GM18870 (cell line): ENCODE results near the gene ADARB2.
"Not testable (repeated sequence)": the region's sequence is repeated elsewhere in the genome, so short reads cannot be mapped to it uniquely, and the experiment has no call there.

Source experiments
- ATAC-seq: cut with Tn5 transposase; IDR thresholded peaks from one replicate; pipeline ENCODE4 v1.9.1; 2021; ENCODE audit warnings: moderate library complexity; ENCODE audit not compliant: unreplicated experiment

Gene ADARB2

DNA sequence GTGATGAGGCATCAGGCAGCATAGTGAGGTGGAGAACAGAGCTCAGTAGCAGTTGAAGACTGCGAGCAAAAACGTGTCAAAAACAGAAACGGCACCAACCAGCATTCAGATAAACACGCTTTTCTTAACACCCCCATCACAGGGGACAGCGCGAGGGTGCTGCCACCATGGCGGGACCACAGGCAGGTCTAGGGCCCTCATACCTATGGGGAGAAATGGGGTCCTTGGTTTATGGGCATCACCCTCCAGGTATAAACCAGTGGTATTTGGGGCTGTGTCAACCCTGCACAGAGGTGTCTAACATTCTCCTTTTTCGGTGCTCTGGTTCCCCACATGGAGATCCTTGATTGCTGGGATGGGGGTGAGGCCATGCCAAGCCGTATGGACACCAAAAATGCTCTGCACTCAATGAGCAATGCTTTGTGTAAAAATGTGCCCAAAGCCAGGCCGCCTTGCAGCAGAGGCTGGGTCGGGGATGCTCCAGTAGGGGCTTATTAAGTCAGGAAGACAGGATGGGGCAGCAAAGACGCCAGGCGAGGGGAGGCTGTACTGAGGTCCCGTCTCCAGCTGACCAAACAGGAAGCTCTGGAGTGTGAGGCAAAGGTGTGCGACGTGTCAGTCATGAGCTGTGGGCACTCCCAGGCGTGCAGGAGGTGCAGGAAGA lies 489.6 kb downstream of the ADARB2 start:
- no peak for ATAC-seq

DNA sequence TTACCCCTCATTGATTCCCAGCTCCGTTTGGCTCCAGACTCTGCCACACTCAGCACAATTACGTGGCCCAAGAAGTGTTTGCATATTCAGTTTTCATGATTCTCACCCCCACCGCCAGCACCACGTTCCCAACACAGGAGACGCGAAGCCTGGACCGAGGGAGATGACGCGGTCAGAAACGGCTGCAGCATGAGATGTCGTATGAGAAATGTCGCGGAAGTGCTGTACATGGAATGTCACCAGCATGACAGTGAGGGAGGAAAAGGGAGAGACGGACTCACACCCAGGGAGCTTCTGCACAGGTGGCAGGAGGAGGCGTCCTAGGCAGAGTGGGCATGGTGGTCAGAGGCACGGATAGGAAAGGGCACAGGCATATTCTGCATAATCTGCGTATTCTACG lies 492.8 kb downstream of the ADARB2 start:
- no peak for ATAC-seq

DNA sequence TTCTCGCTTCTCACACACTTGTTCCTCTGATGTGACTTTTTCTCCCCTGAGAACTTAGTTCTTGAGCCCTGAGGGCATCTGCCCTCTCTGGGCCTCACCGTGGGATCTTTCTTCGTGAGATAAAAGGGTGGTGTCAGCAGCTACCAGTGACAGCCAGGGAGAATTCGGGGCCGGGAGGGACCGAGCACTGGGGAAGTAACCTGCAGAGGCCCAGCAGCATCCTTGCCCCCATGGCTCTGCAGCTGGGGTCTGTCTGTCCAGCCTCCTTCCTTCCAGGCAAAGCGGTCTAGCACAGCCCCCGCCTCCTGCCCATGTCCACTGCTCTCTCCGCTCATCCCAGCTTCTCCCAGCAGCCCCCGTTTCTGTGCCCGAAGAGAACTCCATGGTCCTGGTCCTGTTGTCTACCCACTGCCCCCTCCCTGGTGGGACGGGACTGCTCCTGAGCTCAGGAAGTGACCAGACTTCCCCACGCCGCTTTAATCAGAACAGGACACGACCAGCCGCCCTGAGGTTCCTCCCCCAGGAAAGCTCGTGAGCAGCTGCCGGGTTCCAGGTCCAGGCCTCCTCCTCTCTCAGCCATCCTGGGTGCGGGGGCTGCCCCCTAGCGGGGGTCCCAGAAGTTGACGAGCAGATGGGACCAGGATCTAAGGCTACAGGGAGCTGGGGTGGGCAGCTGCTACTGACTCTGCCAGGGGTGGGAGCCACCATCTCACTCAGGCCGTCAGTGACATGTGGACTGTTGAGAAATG lies 493.7 kb downstream of the ADARB2 start:
- no peak for ATAC-seq

DNA sequence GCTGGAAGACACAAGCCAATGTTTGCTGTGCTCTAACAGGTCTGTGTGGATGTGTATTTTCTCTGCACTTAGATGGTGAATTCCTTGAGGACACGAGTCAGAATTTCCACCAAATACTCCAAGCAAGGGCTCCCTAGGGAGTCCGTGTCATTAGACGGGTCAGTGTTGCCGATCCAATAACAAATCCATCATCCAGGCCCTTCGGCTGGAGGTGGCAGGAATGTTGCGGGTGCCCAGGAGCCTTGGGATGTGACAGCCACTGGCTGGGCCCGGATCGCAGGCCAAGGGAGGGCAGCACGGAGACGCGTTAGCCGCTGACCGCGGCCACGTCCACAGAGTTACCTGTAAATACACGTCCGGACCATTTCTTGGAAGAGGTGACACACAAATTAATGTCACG lies 494.4 kb downstream of the ADARB2 start:
- ATAC-seq = no peak

DNA sequence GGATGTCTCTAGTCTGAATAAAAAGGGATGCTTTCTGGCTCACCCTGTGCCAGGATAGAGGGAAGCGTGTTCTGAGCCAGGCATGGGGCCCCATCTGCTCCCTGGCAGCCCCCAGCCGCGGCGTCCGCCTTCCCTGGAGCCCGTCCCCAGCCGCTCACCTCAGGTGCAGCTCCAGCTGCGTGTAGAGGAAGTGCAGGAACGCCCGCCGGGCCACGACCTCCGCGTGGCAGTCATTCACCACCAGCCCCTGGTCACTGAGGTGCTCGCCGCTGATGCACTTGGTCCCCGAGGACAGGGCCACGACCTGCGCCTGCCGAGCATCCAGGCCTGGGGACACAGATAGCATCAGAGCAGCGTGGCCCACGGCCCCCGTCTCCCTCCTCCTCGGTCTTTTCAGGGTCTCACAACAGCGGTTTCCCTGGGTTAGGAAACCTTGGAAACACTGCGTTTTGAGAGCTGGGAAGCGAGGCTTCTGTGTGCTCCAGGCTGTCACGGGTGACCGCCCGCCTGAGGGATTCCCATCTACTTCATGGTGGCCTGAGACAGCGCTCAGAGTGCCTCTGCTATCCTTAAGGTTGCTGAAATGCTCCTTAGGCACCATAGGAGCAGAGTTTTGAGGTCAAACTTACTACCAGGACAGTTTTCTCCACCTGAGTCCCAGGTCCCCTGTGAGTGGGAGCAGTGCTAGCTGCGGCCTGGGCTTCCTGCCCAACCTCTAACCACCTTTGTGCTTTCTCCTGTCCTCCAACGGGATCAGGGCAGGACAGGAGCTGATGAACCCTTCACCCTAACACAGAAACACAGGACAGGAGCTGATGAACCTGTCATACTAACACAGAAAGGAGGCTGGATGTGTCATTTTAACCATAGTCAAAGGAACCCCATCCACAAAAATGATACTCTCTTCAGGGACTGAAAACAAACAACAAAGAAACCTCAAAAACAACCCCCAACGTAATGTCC lies 495.1 kb downstream of the ADARB2 start:
- no peak for ATAC-seq

DNA sequence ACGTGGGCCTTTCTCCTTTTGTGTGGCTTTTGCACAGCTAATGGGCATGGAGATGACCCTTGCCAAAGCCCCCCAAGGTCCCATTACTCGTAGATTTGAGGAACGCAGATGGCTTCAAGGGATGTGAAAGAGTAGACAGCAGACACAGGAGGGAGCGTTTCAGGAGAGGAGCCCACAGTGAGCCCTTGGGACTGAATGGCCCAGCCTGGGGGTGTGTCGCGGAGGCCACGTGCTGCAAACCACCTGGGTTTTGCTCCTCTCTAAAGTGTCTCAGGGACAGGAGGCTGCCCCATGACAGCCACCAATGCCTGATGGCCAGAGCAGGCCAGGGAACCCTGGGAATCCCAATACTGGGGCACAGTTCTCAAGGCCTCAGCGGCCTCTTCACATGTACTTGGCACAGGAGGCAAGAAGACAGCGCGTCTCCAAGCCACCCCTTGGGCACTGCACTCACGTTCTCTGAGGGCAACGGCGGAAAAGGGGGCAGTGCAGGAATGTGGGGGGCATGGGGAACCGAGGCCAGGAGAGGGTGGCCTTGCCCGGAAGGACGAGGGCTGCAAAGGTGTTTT lies 495.9 kb downstream of the ADARB2 start:
- no peak for ATAC-seq

DNA sequence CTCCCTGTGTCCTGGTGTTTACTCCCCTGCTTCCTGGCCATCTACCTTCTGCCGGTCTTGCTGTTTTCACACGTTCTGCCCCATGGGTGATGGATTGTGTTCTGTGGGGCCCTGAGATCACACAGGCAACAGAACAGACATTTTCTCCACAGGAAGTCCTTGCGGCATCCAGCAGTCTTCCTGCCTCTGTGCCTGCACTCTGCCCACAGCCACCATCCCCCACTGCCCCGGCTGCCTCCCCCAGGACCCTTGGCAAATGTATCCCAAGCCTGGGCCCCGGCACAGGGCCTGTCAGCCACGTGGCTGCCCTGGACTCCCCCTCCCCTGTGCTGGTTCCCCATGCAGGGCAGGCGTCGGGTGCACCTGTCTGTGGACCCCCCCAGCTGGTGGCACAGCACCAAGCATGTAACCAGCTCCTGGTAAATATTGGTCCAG lies 497.0 kb downstream of the ADARB2 start:
- ATAC-seq = no peak

DNA sequence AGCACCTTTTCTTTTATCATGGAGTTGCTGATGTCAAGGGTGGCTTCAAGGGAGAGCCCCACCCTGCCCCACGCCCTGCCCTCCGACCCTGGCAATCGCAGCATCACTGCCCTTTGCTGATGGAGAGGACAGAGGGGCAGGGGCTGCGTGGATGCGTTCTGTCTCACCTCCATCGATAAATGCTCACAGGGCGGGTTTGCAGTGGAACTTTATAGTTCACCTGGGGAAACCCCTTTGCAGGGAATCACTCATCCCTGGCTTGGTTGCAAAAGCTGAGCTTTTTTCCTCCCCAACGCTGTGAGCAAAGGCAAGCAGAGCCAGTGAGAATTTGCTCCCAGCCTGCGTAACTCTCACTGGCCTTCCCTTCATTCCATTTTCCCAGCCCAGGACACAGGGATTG lies 504.3 kb downstream of the ADARB2 start:
- no peak for ATAC-seq

DNA sequence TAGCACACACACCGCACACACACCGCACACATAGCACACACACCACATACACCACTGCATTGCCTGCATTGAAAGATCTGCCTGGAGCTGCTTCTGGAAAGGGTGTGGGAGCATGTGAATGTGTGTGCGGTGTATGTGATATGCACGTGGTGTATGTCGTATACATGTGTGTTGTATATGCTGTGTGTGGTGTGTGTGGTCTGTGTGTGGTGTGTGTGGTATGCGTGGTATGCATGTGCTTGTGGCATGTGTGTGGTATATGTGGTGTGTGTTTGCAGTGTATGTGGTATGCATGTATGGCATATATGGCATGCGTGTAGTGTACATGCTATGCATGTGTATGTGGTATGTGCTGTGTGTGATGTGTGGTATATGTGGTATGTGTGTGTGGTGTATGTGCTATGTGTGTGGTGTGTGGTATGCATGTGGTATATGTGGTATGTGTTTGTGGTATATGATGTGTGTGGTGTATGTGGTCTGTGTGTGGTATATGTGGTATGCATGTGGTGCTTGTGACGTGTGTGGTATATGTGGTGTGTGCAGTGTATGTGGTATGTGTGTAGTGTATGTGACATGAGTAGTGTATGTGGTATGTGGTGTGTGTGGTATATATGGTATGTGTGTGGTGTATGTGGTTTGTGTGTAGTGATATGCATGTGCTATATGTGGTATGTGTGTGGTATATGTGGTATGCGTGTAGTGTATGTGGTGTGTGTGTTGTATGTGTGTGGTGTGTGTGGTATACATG lies 505.0 kb downstream of the ADARB2 start:
- ATAC-seq = no peak

DNA sequence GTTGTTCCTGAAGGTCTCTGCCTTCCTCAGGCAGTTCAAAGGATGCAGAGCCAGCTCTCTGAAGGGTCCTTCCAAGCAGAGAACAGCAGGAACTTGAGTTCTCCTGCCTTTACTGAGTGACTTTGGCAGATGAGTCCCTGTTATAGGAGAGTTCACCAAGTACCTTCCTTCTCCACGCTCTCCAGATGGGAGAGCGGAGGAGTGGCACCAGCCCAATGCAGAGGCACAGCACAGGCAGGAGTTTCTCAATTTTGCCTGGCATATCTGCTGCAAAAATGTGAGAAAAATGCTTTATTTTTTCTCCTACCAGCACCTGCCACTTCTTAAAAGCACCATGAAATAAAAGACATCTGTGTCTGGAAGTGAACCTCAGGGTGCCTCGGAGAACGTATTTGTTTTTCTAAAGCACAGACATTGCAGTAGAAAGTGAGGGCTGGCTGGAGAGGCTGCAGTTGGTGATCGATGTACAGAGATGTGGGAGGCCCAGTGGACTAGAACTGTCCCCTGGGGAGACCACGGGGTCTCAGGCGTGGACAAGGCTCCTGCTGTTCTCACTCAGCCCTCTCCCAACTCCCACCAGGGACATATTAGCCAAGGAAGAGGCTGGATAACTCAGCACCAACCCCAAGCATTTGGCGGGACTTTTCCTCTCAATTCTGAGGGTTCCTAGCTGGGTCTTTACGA lies 506.6 kb downstream of the ADARB2 start:
- ATAC-seq = no peak

DNA sequence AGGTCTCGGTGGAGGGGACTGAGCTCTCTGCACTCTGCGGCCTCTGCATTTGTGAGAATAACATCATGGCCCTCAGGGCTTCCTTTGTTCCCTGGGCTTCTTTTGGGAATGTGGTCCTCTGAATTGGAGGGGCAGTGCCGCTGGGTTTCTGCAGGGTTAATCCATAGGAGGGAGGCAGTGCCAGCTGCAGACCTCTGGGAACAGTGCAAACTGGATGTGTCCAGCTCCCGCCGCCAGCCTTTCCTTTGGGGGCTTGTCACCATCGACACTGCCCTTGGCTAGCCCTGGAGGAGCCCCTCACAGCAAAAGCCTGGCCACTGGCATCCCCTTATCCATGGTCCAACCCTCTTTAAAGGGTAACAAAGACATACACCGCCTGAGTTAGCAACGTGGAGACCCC lies 507.2 kb downstream of the ADARB2 start:
- no peak for ATAC-seq

DNA sequence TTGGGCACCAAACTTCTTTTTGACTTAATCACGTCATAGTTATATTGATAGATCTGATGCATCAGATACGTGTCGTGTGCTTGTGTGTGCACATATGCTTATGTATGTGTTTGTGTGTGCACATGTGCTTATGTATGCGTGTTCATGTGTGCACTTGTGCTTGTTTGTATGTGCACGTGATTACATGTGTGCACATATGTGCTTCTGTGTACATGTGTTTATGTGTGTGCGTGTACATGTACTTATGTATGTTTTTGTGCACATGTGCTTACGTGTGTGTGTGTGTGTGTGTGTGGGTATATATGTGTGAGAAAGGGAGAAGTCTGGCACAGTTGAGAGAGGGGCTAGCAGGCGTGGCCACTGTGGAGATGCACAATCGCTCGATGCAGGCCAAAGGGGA lies 507.8 kb downstream of the ADARB2 start:
- no peak for ATAC-seq

DNA sequence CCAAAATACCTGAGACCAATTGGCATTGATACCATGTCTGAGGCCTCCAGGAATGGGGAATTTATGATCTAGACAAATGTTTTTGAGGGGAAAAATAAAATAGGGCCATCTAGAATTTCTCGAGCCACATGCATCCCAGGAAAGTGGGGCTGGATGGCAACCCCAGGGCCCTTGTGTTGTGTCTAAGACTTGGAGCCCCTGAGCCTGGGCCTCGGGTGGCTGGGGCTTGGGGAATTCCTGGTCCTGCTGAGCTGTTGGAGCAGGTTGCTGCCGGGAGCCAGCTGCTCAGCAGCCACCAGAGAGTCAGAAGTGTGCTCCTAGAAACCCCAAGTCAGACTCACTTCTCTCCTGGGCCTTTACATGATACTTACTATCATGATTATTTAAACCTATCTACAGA lies 508.2 kb downstream of the ADARB2 start:
- ATAC-seq = no peak

DNA sequence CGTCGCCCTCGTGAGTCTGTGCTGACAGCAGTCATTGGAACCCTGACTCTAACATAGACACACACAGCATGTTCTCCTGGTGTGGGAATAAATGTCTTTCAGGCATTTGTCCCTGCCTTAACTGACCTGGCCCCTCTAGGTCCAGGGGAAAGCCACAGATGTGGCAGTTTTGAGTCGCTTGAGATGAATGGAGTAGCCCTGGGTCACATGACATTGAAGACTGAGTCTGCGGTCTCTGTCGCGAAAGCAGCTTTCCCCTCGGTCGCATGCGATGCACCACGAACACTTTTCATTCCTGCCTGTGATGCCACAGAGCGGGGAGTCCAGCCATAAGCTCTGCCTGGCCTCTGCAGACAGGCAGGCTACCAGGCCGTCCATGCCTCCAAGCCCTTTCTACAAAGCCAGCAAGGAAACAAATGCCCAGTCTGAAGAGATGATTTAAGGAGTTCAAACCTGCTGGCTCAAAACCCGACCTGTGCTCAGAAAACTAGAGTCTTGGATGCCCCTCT lies 508.8 kb downstream of the ADARB2 start:
- ATAC-seq = no peak

DNA sequence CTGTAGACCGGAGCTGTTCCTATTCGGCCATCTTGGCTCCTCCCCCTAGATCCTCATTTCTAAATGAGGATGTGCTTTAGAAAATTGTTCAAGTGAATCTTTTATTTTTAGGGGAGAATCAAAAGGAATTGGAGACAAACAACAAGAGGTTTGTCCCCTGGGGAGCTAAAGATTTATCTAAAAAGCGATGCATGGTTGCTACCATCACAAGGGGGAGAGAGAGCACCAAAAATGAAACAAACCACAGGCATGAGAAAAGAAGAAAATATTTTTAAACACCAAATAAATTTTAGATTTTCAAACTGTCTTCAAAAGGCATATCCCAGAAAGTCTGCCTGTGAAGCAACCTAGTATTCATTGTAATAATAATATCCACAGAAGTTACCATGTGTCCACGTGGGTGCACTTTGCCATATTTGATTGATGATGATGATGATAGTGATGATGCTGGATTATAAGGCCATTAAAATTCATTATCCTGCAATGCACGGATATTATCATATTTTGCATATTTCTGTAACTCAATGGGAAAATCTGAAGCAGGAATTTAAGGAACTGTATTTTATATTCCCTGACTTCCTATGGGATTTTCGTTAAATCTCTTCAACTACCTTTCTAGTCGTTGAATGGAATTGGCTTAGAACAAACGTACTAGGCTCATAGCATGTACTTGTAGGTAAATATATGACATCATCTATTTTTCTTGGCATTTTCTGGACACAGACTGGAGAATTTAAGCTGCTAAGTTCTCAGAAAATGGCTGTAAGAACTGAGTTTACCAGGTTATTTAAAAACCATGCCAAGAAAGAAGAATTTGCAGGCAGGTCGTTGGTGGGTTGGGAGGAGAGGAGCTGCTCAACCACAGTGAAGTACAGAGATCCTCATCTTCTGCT lies 509.6 kb downstream of the ADARB2 start:
- no peak for ATAC-seq

DNA sequence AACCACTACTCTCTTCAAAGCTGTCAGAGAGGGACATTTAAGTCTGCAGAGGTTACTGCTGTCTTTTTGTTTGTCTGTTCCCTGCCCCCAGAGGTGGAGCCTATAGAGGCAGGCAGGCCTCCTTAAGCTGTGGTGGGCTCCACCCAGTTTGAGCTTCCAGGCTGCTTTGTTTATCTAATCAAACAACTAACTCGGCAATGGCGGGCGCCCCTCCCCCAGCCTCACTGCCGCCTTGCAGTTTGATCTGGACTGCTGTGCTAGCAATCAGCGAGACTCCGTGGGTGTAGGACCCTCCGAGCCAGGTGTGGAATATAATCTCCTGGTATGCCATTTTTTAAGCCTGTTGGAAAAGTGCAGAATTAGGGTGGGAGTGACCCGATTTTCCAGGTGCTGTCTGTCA lies 510.4 kb downstream of the ADARB2 start:
- not testable (repeated sequence) for ATAC-seq

DNA sequence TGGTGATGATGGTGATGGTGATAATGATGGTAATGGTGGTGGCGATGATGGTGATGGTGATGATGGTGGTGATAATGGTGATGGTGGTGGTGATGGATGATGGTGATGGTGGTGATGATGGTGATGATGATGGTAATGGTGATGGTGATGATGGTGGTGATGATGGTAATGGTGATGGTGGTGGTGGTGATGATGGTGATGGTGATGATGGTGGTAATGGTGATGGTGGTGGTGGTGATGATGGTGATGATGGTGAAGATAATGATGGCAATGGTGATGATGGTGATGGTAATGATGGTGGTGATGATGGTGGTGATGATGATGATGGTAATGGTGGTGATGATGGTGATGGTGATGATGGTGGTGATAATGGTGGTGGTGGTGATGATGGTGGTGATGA lies 517.5 kb downstream of the ADARB2 start:
- not testable (repeated sequence) for ATAC-seq

DNA sequence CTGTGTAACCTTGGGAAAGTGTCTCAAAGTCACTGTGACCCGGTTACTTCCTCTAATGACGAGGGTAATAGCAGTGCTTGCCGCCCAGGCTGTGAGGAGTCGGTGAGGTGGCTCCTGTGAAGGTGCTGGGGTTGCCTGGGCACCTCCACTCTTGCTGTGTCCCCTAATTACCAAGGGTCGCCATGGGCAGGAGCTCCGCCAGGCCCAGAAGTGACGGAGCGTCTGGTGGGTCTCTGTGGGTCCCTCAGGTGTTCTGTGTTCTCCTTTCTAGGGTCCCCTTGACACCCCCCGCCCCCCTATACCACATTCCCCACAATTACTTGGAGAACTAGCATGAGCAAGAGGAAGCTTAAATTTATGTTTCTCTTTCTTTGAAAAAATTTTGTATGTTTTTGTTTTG lies 519.7 kb downstream of the ADARB2 start:
- ATAC-seq = no peak

DNA sequence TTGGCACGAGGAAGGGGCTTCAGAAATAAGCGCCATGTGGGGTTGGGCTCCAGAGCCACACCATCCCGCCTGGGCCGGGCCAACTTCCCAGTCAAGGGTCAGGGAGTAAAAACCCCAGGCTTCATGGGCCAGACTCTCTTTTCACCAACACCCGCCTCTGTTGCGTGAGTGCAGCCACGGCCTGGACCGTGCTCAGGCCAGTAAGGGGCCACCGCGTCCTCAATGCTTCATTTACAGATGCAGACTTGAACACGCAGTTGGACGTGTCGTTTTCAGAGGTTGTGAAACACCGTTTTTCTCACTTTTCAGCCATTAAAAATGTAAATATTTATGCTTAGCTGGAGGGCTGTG lies 520.1 kb downstream of the ADARB2 start:
- no peak for ATAC-seq
